Measurements from ENCODE around the gene DPP4.

DPP4 gene

DNA sequence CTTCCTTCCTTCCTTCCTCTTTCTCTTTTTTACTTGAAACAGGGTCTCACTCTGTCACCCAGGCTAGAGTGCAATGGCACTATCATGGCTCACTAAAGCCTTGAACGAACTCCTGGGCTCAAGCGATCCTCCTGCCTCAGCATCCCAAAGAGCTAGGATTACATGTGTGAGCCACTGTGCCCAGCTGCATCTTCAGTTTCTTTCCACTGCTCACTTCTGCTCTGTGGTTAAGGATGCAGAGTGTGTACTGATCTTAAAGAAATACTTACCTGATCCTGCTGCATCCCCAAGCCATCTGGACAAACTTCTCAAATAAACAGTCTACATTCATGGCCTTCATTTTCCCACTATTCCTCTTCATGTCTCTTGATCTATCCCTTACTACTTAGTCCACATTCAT, 13.0 kb downstream of the DPP4 start:
- Histone ChIP-seq H3K4me1 (ENCODE audit: control insufficient read depth, low read depth, low read length) (no peaks in the 10 kb centered on the region), H3K18ac (ENCODE audit: low read length) (no peak overlapping the region), H3K36me3 (ENCODE audit: control insufficient read depth, insufficient read depth, low read length) (no peaks in the 10 kb centered on the region), H3K56ac (ENCODE audit: low read length) (no peak overlapping the region), H2BK5ac (ENCODE audit: low read length) (no peak overlapping the region), H3K79me1 (ENCODE audit: low read length) (no peaks in the 10 kb centered on the region), H2AK5ac (ENCODE audit: low read length) (no peak overlapping the region), H3K23ac (ENCODE audit: low read length) (no peak overlapping the region), H3K27me3 (ENCODE audit: insufficient read depth, low read length, poor library complexity) (no peaks in the 10 kb centered on the region), H3K79me2 (ENCODE audit: control insufficient read depth, insufficient read depth, low read length) (no peaks in the 10 kb centered on the region), H3K4me3 (ENCODE audit: low read length) (no peak overlapping the region), H3K4me2 (ENCODE audit: low read length) (no peak overlapping the region), H4K5ac (ENCODE audit: low read length) (no peak overlapping the region), H4K8ac (ENCODE audit: low read depth, low read length) (no peak overlapping the region), H3K27ac (ENCODE audit: low read depth, low read length) (no peak overlapping the region), H2BK120ac (ENCODE audit: low read depth, low read length) (no peak overlapping the region), H3K9ac (ENCODE audit: low read length) (no peak overlapping the region), H3K4ac (ENCODE audit: low read depth, low read length) (no peak overlapping the region), H2BK15ac (replicated peaks; ENCODE audit: low read depth) (no peak overlapping the region)
- WGBS (ENCODE audit: extremely low coverage, insufficient coverage, low lambda C conversion rate), result no CpG with 5 or more reads among the region's 2 CpGs
- DNase-seq, result no peak

DNA sequence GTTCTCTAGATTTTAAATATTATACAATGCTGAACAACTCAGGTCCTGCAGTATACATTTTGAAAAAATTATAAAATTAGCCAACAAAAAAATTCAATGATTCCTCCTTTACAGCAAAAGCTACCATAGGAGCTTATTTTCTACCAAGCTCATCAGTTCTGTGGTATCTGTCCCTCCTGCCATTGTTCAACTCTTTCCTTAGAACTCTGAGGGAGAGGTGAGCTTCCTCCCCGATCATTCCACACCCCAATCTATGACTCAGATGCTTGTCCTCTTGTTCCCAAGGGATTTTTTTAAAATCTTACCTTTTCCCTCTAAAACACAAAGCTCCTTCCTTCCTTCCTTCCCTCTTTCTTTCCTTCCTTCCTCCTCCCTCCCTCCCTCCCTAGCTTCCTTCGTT, 13.5 kb downstream of the DPP4 start:
- no peaks in the 10 kb centered on the region for H3K36me3 ChIP-seq (ENCODE audit: control insufficient read depth, insufficient read depth, low read length)
- no peak overlapping the region for H2BK15ac ChIP-seq (replicated peaks; ENCODE audit: low read depth)
- no peaks in the 10 kb centered on the region for H3K79me2 ChIP-seq (ENCODE audit: control insufficient read depth, insufficient read depth, low read length)
- no peaks in the 10 kb centered on the region for H3K79me1 ChIP-seq (ENCODE audit: low read length)
- no peak for DNase-seq
- no peak overlapping the region for H4K8ac ChIP-seq (ENCODE audit: low read depth, low read length)
- H3K56ac ChIP-seq (ENCODE audit: low read length), result no peak overlapping the region
- no peak overlapping the region for H3K4me2 ChIP-seq (ENCODE audit: low read length)
- no peak overlapping the region for H3K4me3 ChIP-seq (ENCODE audit: low read length)
- H3K9ac ChIP-seq (ENCODE audit: low read length), result no peak overlapping the region
- WGBS (ENCODE audit: extremely low coverage, insufficient coverage, low lambda C conversion rate), result no CpG with 5 or more reads among the region's 2 CpGs
- H4K5ac ChIP-seq (ENCODE audit: low read length), result no peak overlapping the region
- no peak overlapping the region for H2BK120ac ChIP-seq (ENCODE audit: low read depth, low read length)
- no peaks in the 10 kb centered on the region for H3K27me3 ChIP-seq (ENCODE audit: insufficient read depth, low read length, poor library complexity)
- no peak overlapping the region for H3K23ac ChIP-seq (ENCODE audit: low read length)
- no peak overlapping the region for H3K4ac ChIP-seq (ENCODE audit: low read depth, low read length)
- no peak overlapping the region for H2AK5ac ChIP-seq (ENCODE audit: low read length)
- H3K27ac ChIP-seq (ENCODE audit: low read depth, low read length), result no peak overlapping the region
- H2BK5ac ChIP-seq (ENCODE audit: low read length), result no peak overlapping the region
- no peaks in the 10 kb centered on the region for H3K4me1 ChIP-seq (ENCODE audit: control insufficient read depth, low read depth, low read length)
- H3K18ac ChIP-seq (ENCODE audit: low read length), result no peak overlapping the region

DNA sequence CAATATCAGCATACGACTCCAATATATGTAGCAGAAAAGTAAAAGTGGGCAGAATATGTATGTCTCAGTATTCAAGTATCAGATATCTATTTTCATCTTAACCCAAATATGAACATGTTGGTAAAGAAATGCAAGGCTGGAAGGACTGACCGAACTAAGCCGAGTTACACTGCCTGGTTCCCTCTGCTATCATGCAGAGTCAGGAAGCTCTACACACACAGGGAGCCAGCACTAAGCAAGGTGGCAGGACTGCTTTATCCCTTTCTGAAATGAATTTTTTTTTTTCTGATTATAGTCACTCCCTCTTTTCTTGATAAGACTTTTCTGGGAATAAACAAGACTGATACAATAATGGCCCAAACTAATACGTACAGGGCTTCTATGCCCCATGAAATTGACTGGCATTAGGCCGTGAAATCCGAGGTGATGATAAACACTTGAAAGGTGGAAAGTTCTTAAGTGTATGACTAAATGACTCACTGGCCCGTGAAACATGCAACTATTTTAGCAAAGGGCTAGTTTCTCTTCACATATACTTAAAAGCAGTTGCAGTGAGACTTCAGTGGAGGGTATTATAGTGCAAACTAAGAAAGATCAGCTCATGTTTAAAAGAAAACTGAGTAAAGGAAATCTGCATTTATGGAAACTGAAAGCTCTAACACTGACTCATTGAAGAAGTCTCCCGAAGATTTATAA, 14.9 kb downstream of the DPP4 start:
- Histone ChIP-seq H3K56ac (ENCODE audit: low read length) (no peak overlapping the region), H3K4me2 (ENCODE audit: low read length) (no peak overlapping the region), H3K4me3 (ENCODE audit: low read length) (no peak overlapping the region), H2BK15ac (replicated peaks; ENCODE audit: low read depth) (no peak overlapping the region), H3K23ac (ENCODE audit: low read length) (no peak overlapping the region), H3K4me1 (ENCODE audit: control insufficient read depth, low read depth, low read length) (no peaks in the 10 kb centered on the region), H3K4ac (ENCODE audit: low read depth, low read length) (no peak overlapping the region), H2BK5ac (ENCODE audit: low read length) (no peak overlapping the region), H3K9ac (ENCODE audit: low read length) (no peak overlapping the region), H2BK120ac (ENCODE audit: low read depth, low read length) (no peak overlapping the region), H3K79me1 (ENCODE audit: low read length) (no peaks in the 10 kb centered on the region), H3K36me3 (ENCODE audit: control insufficient read depth, insufficient read depth, low read length) (no peaks in the 10 kb centered on the region), H3K27ac (ENCODE audit: low read depth, low read length) (no peak overlapping the region), H4K5ac (ENCODE audit: low read length) (no peak overlapping the region), H3K27me3 (ENCODE audit: insufficient read depth, low read length, poor library complexity) (no peaks in the 10 kb centered on the region), H2AK5ac (ENCODE audit: low read length) (no peak overlapping the region), H3K79me2 (ENCODE audit: control insufficient read depth, insufficient read depth, low read length) (no peaks in the 10 kb centered on the region), H4K8ac (ENCODE audit: low read depth, low read length) (no peak overlapping the region), H3K18ac (ENCODE audit: low read length) (no peak overlapping the region)
- no peak for DNase-seq
- WGBS (ENCODE audit: extremely low coverage, insufficient coverage, low lambda C conversion rate), result no CpG with 5 or more reads among the region's 8 CpGs

DNA sequence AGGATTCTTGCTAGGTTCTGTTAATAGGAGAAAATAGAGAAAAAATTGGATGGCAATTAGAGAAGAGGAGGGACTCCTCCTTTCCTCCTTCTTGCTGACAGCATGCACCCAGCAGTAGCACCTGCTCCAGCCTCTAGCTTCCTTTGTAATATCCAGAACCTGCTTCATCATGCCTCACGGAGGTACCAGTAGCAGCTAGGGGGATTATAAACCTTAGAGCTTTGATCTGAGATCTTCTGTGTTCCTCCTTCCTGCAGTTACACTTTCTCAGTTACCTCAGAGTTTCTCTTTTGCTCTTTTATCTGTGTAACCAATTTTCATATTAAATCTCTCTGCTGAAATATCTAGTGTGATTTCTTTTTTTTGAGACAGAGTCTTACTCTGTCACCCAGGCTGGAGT, 16.6 kb downstream of the DPP4 start:
- Histone ChIP-seq H3K4me3 (ENCODE audit: low read length) (no peak overlapping the region), H2BK5ac (ENCODE audit: low read length) (no peak overlapping the region)

DNA sequence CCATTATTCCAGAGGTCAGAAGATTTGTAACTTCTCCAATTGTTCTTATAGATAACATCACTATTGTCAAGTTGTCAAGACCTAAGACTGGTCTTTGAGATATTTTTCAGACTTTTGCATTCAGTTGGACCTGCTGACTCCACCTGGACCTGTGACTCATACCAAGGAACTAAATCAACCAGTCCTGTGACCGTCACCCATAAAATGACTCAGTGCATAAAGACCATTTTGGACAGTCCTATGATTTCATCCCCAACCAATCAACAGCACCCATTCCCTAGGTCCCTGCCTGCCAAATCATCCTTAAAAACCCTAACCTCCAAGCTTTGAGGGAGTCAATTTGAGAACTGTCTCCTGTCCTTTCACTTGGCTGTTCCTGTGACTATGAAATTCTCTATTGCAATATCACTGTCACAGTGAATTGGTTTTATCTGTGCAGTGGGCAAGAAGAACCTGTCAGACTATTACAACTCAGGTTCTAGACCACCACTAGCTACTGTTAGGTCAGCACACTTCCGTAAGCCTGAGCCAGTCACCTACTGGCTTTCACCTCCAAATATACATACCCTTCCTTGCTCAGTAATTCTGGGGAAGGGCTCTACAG, 17.1 kb downstream of the DPP4 start:
- Histone ChIP-seq H3K4me2 (ENCODE audit: low read length) (no peak overlapping the region), H2BK5ac (ENCODE audit: low read length) (no peak overlapping the region), H4K5ac (ENCODE audit: low read length) (no peak overlapping the region), H3K79me2 (ENCODE audit: control insufficient read depth, insufficient read depth, low read length) (no peaks in the 10 kb centered on the region), H3K56ac (ENCODE audit: low read length) (no peak overlapping the region), H3K36me3 (ENCODE audit: control insufficient read depth, insufficient read depth, low read length) (no peaks in the 10 kb centered on the region), H3K9ac (ENCODE audit: low read length) (no peak overlapping the region), H2AK5ac (ENCODE audit: low read length) (no peak overlapping the region), H2BK120ac (ENCODE audit: low read depth, low read length) (no peak overlapping the region), H3K27ac (ENCODE audit: low read depth, low read length) (no peak overlapping the region), H2BK15ac (replicated peaks; ENCODE audit: low read depth) (no peak overlapping the region), H3K4me3 (ENCODE audit: low read length) (no peak overlapping the region), H3K18ac (ENCODE audit: low read length) (no peak overlapping the region), H3K4ac (ENCODE audit: low read depth, low read length) (no peak overlapping the region), H3K27me3 (ENCODE audit: insufficient read depth, low read length, poor library complexity) (no peaks in the 10 kb centered on the region), H3K4me1 (ENCODE audit: control insufficient read depth, low read depth, low read length) (no peaks in the 10 kb centered on the region), H3K23ac (ENCODE audit: low read length) (no peak overlapping the region), H4K8ac (ENCODE audit: low read depth, low read length) (no peak overlapping the region), H3K79me1 (ENCODE audit: low read length) (no peaks in the 10 kb centered on the region)
- DNase-seq, result no peak
- WGBS (ENCODE audit: extremely low coverage, insufficient coverage, low lambda C conversion rate), result no CpG with 5 or more reads among the region's 2 CpGs

More for the DNA sequence above, 16.6 kb downstream of the DPP4 start:
- Histone ChIP-seq H3K18ac (ENCODE audit: low read length) (no peak overlapping the region), H3K9ac (ENCODE audit: low read length) (no peak overlapping the region), H3K27me3 (ENCODE audit: insufficient read depth, low read length, poor library complexity) (no peaks in the 10 kb centered on the region), H3K56ac (ENCODE audit: low read length) (no peak overlapping the region), H3K23ac (ENCODE audit: low read length) (no peak overlapping the region), H3K4ac (ENCODE audit: low read depth, low read length) (no peak overlapping the region), H3K79me2 (ENCODE audit: control insufficient read depth, insufficient read depth, low read length) (no peaks in the 10 kb centered on the region), H3K79me1 (ENCODE audit: low read length) (no peaks in the 10 kb centered on the region), H4K5ac (ENCODE audit: low read length) (no peak overlapping the region), H3K27ac (ENCODE audit: low read depth, low read length) (no peak overlapping the region), H2BK15ac (replicated peaks; ENCODE audit: low read depth) (no peak overlapping the region), H3K4me2 (ENCODE audit: low read length) (no peak overlapping the region), H2BK120ac (ENCODE audit: low read depth, low read length) (no peak overlapping the region), H3K4me1 (ENCODE audit: control insufficient read depth, low read depth, low read length) (no peaks in the 10 kb centered on the region), H2AK5ac (ENCODE audit: low read length) (no peak overlapping the region), H3K36me3 (ENCODE audit: control insufficient read depth, insufficient read depth, low read length) (no peaks in the 10 kb centered on the region), H4K8ac (ENCODE audit: low read depth, low read length) (no peak overlapping the region)
- DNase-seq, result no peak
- WGBS (ENCODE audit: extremely low coverage, insufficient coverage, low lambda C conversion rate), result no CpG with 5 or more reads among the region's 1 CpG

DNA sequence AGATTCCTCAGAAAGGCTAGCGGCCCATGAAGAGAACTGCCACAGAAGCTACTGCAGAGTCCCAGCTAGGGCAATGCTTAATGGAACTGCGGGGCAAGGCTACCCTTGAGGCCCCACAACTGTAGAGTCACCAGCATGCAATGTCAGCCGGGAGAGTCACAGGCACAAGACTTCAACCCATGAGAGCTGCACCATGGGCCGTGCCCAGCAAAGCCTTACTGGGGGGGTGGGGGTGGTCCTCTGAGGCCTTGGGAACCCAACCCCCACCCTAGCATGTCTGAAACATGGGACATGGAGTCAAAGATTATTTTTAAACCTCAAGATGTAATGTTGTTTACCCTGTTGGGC, 20.2 kb downstream of the DPP4 start:
- no peak overlapping the region for H2BK5ac ChIP-seq (ENCODE audit: low read length)
- no peaks in the 10 kb centered on the region for H3K79me1 ChIP-seq (ENCODE audit: low read length)
- H3K36me3 ChIP-seq (ENCODE audit: control insufficient read depth, insufficient read depth, low read length), result no peaks in the 10 kb centered on the region
- no peak overlapping the region for H3K4ac ChIP-seq (ENCODE audit: low read depth, low read length)
- no peak overlapping the region for H3K27ac ChIP-seq (ENCODE audit: low read depth, low read length)
- DNase-seq, result no peak
- no peak overlapping the region for H3K18ac ChIP-seq (ENCODE audit: low read length)
- no peak overlapping the region for H3K4me2 ChIP-seq (ENCODE audit: low read length)
- H4K5ac ChIP-seq (ENCODE audit: low read length), result no peak overlapping the region
- no peaks in the 10 kb centered on the region for H3K79me2 ChIP-seq (ENCODE audit: control insufficient read depth, insufficient read depth, low read length)
- no CpG with 5 or more reads among the region's 4 CpGs for WGBS (ENCODE audit: extremely low coverage, insufficient coverage, low lambda C conversion rate)
- H4K8ac ChIP-seq (ENCODE audit: low read depth, low read length), result no peak overlapping the region
- no peak overlapping the region for H2BK15ac ChIP-seq (replicated peaks; ENCODE audit: low read depth)
- no peak overlapping the region for H3K4me3 ChIP-seq (ENCODE audit: low read length)
- no peak overlapping the region for H3K23ac ChIP-seq (ENCODE audit: low read length)
- no peak overlapping the region for H2AK5ac ChIP-seq (ENCODE audit: low read length)
- H3K9ac ChIP-seq (ENCODE audit: low read length), result no peak overlapping the region
- no peak overlapping the region for H2BK120ac ChIP-seq (ENCODE audit: low read depth, low read length)
- H3K27me3 ChIP-seq (ENCODE audit: insufficient read depth, low read length, poor library complexity), result no peaks in the 10 kb centered on the region
- no peaks in the 10 kb centered on the region for H3K4me1 ChIP-seq (ENCODE audit: control insufficient read depth, low read depth, low read length)
- H3K56ac ChIP-seq (ENCODE audit: low read length), result no peak overlapping the region

All from mesendoderm (in vitro differentiated cells).